Psoas muscle (tissue), 8 donors: ENCODE measurements around the gene DCX. TPM values are rescaled to one million over a fixed set of nuclear protein-coding genes. Genes with fewer than 3 reads are reported as not detected.

Experiments used
- ATAC-seq, 4 donors: fragments of 200-7000 bp; cut with Tn5 transposase; one replicate each; pipeline ENCODE4 v1.9.1; 2020; ENCODE audit warnings: moderate library complexity in 3 of 4, mild to moderate bottlenecking in 2 of 4
- DNase-seq, 2 donors: peaks; one replicate each; pipeline ENCODE4 v3.0.0-alpha.2; 2020
- H3K27ac ChIP-seq: fragments of 200-600 bp; one replicate; pipeline ENCODE4 v1.8.0; 2022
- H3K27me3 ChIP-seq, 3 donors: fragments of 200-600 bp in 1 of 3; one replicate each; pipeline versions ENCODE4 v1.6.1 to v1.8.0; 2013 to 2022; ENCODE audit warnings: low read length in 2 of 3, mild to moderate bottlenecking in 2 of 3, moderate library complexity in 1 of 3; ENCODE audit not compliant: insufficient read depth in 3 of 3
- H3K36me3 ChIP-seq, 2 donors: fragments of 200-600 bp in 1 of 2; one replicate each; pipeline versions ENCODE4 v1.6.1 to v1.8.0; 2013 to 2022; ENCODE audit warnings: low read depth in 1 of 2, mild to moderate bottlenecking in 1 of 2, moderate library complexity in 1 of 2; ENCODE audit not compliant: insufficient read depth in 1 of 2
- H3K4me1 ChIP-seq: fragments of 200-600 bp; one replicate; pipeline ENCODE4 v1.8.0; 2022
- H3K4me3 ChIP-seq: fragments of 200-600 bp; one replicate; pipeline ENCODE4 v1.8.0; 2022; ENCODE audit warnings: mild to moderate bottlenecking
- H3K9me3 ChIP-seq: fragments of 200-600 bp; one replicate; pipeline ENCODE4 v1.8.0; 2022
- WGBS, 3 donors: extraction: QIAGEN DNeasy Blood & Tissue Kit; methylation state at CpG; one replicate each; pipeline versions ENCODE4 v1.1.6 to v1.1.7; 2013; 5-methylcytosine and 5-hydroxymethylcytosine counted together
- intact Hi-C, 2 donors: fragments of 100-400 bp; cut with DNase I; formaldehyde crosslinking; loops; one replicate each; pipeline versions ENCODE4 v1.11.0 to v1.14.2; 2022
- polyA plus RNA-seq, 3 donors: library from polyadenylated mRNA; stranded (reverse); fragments of 200-250 nt; gene quantifications; one replicate each; pipeline ENCODE4 v1.2.3, GENCODE V29; 2013
- total RNA-seq, 4 donors: library from RNA; stranded (reverse); fragmentation: NEBNext Ultra II Directional in 2 of 4; extraction: Animal tissue kit (Norgen Biotek cat#: 25700) in 2 of 4; gene quantifications; one replicate each; pipeline versions ENCODE4 v1.2.1 to v1.2.4, GENCODE V29; 2021 to 2023
- TF ChIP-seq, protein P1 (sequence below): fragments of 200-600 bp; IDR thresholded peaks from one replicate; pipeline ENCODE4 v1.8.0; 2022; ENCODE audit warnings: antibody characterized with exemption
- donor health status: healthy with polysubstance abuse.
- donor health status: DM: no; HTN: no; CAD: no; lungs with moderate emphysema.
- donor health status: Bipolar disorder and iron deficiency.
- donor health status: healthy.
- donor health status: DM: yes; HTN: yes; CAD: no.
- donor health status: DM: no; HTN: no; CAD: no.
- donor health status: DM: no; HTN: no; CAD: no.
- donor health status: DM: yes; HTN: yes; CAD: no.

Gene DCX
- total and polyA plus RNA-seq, 7 donors: under 0.01 TPM; not detected in 6

- 51 to 74% (median 65%) methylated on average over 2 of the region's 2 CpGs for WGBS, 3 donors
- TF ChIP-seq, protein P1, sequence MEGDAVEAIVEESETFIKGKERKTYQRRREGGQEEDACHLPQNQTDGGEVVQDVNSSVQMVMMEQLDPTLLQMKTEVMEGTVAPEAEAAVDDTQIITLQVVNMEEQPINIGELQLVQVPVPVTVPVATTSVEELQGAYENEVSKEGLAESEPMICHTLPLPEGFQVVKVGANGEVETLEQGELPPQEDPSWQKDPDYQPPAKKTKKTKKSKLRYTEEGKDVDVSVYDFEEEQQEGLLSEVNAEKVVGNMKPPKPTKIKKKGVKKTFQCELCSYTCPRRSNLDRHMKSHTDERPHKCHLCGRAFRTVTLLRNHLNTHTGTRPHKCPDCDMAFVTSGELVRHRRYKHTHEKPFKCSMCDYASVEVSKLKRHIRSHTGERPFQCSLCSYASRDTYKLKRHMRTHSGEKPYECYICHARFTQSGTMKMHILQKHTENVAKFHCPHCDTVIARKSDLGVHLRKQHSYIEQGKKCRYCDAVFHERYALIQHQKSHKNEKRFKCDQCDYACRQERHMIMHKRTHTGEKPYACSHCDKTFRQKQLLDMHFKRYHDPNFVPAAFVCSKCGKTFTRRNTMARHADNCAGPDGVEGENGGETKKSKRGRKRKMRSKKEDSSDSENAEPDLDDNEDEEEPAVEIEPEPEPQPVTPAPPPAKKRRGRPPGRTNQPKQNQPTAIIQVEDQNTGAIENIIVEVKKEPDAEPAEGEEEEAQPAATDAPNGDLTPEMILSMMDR: no peak
- H3K4me3 ChIP-seq: no peak overlapping the region
- H3K9me3 ChIP-seq: no peaks in the 10 kb centered on the region
- intact Hi-C loops: no loop called here
- peaks cover 0 to 21% (median 0%) of the 10 kb centered on the region in 3 donors for H3K27me3 ChIP-seq
- no peaks in the 10 kb centered on the region for H3K4me1 ChIP-seq
- H3K27ac ChIP-seq: no peak overlapping the region
- DNase-seq (no peak), ATAC-seq (no peak)
- no peaks in the 10 kb centered on the region for H3K36me3 ChIP-seq
These were observed 74.8 kb downstream of the DCX start for GRCh38 chrX:111337067-111337637.

DNA sequence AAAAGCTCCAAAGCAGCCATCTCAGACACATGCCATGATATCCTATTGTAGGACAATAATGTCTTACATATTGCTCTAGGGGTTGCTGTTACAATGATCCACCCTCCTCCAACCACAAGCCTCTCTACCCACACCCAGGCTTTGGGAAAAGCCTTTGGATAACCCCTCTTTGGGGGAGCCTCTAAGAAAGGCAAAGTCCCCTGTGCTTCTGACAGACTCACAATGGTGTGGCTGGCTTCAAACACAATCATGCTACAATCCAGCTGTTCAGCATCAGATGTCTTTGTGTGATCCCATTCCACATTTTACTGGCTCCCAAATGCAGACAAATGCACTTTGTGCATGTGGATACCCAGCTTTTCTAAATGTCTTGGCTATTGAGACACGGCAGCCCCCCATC, 75.9 kb downstream of the DCX start:
- Histone ChIP-seq H3K27ac (no peak overlapping the region), H3K4me3 (no peak overlapping the region), H3K4me1 (no peaks in the 10 kb centered on the region), H3K27me3 (peaks cover 0 to 25% (median 0%) of the 10 kb centered on the region in 3 donors), H3K9me3 (no peaks in the 10 kb centered on the region), H3K36me3 (no peaks in the 10 kb centered on the region)
- TF ChIP-seq, protein P1: no peak
- intact Hi-C loops: no loop called here
- DNase-seq (no peak), ATAC-seq (no peak)
- 34 to 55% (median 50%) methylated on average over 1 of the region's 1 CpG for WGBS, 3 donors

GRCh38 chrX:111329370-111329769, 82.6 kb downstream of the DCX start:
- Histone ChIP-seq H3K9me3 (no peaks in the 10 kb centered on the region), H3K36me3 (no peaks in the 10 kb centered on the region), H3K4me3 (no peak overlapping the region), H3K27me3 (peaks cover 0 to 33% (median 0%) of the 10 kb centered on the region in 3 donors), H3K27ac (no peak overlapping the region), H3K4me1 (no peaks in the 10 kb centered on the region)
- intact Hi-C loops: no loop called here
- ATAC-seq: no peak
- TF ChIP-seq, protein P1: no peak
- DNase-seq: no peak

GRCh38 chrX:111328858-111329257, 83.1 kb downstream of the DCX start:
- ATAC-seq (no peak), DNase-seq (no peak)
- H3K4me3 ChIP-seq: no peak overlapping the region
- H3K27ac ChIP-seq: no peak overlapping the region
- no peaks in the 10 kb centered on the region for H3K9me3 ChIP-seq
- H3K27me3 ChIP-seq: peaks cover 0 to 36% (median 0%) of the 10 kb centered on the region in 3 donors
- no peaks in the 10 kb centered on the region for H3K4me1 ChIP-seq
- TF ChIP-seq, protein P1: no peak
- intact Hi-C loops: no loop called here
- no peaks in the 10 kb centered on the region for H3K36me3 ChIP-seq

DNA sequence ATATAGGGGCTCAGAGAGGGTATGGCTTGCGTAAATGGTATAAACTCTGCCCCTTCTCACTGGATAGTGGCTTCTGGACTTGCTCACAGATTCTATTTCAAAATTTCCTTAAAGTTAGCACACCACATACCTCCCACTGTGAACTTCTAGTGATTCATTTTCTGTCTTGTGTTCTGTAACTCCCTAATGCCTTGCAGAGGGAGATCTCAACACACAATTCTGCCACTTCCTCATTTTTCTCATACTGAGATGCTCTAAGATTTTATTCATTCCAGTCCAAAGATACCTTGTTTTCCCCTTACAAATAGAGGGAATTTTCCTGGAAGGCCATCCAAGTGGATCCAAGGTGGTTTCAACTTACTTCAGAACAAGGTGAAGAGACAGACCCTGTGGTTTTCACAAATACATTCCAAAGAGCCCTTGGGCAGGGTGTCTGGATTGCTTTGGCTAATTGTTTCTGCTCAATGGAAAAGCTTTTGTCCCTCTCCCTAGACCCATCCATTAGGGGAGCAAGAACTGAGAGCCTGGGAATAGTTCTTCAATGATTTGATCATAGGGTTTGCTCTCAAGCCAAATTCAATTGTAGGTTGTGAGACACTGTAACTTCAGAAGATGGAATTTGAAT, 89.6 kb downstream of the DCX start:
- intact Hi-C loops: no loop called here
- TF ChIP-seq, protein P1: no peak

More for the DNA sequence above, 89.6 kb downstream of the DCX start:
- H3K9me3 ChIP-seq: no peaks in the 10 kb centered on the region
- H3K4me1 ChIP-seq: no peaks in the 10 kb centered on the region
- DNase-seq (no peak), ATAC-seq (no peak)
- 77 to 93% (median 83%) methylated on average over 1 of the region's 1 CpG for WGBS, 3 donors
- H3K4me3 ChIP-seq: no peak overlapping the region
- H3K27me3 ChIP-seq: peaks cover 0 to 25% (median 0%) of the 10 kb centered on the region in 3 donors
- H3K36me3 ChIP-seq: no peaks in the 10 kb centered on the region
- H3K27ac ChIP-seq: no peak overlapping the region
